ENCODE data around the gene BARX2.

The BARX2 gene

DNA sequence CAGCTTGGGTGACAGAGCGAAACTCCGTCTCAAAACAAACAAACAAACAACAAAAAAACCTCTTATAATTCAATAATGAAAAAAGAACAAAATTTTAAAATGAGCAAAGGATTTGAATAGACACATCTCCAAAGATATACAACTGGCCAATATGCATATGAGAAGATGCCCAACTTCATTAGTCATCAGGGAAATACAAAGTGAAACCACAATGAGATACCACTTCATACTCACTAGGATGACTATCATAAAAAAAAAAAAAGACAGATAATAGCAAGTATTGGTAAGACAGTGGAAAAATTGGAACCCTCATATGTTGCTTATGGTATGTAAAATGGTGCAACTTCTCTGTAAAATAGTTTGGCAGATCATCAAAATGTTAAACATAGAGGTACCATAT, 28.7 kb upstream of the BARX2 start:
- TF ChIP-seq ZFX (IDR thresholded peaks at IDR 0.05; ENCODE audit: borderline replicate concordance), result no peak
- TF ChIP-seq, protein P1, sequence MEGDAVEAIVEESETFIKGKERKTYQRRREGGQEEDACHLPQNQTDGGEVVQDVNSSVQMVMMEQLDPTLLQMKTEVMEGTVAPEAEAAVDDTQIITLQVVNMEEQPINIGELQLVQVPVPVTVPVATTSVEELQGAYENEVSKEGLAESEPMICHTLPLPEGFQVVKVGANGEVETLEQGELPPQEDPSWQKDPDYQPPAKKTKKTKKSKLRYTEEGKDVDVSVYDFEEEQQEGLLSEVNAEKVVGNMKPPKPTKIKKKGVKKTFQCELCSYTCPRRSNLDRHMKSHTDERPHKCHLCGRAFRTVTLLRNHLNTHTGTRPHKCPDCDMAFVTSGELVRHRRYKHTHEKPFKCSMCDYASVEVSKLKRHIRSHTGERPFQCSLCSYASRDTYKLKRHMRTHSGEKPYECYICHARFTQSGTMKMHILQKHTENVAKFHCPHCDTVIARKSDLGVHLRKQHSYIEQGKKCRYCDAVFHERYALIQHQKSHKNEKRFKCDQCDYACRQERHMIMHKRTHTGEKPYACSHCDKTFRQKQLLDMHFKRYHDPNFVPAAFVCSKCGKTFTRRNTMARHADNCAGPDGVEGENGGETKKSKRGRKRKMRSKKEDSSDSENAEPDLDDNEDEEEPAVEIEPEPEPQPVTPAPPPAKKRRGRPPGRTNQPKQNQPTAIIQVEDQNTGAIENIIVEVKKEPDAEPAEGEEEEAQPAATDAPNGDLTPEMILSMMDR (IDR thresholded peaks at IDR 0.05), result no peak
- H3K27ac ChIP-seq, result no peak overlapping the region

DNA sequence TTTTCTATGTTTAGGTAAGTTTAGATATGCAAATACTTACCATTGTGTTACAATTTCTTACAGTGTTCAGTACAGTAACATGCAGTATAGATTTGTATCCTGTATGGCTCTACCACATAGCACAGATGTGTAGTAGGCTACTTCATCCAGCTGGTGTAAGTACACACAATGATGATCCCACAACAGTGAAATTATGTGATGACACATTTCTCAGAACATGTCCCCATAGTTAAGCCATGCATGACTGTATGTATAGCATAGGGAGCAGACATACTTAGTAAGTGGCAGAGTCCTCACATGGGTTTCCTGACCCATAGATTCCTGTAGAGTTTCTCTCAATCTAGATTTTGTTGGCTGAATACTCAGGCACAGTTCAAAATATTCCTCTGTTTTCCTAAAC, 26.8 kb upstream of the BARX2 start:
- H3K27ac ChIP-seq, result no peak overlapping the region
- no peak for TF ChIP-seq ZFX (IDR thresholded peaks at IDR 0.05; ENCODE audit: borderline replicate concordance)
- TF ChIP-seq, protein P1 (IDR thresholded peaks at IDR 0.05), result no peak

DNA sequence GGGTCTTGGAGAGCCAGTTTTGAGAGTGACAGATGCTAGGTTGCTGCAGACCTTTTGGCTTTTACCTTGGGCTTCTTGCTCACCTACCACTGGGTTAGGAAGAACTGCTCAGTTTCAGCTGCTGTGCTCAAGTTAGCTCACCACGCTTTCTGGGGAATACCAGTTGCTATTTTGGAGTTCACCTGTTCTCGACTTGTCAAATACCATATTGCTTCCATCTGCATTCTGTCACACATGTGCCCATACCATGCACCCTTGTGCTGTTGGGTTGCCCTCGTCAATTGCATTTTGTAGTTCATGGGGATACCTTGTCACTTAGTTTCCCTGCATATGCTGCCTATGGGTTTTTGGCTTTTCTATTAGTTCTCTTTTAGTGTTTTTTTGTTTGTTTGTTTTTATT, 23.0 kb upstream of the BARX2 start:
- TF ChIP-seq ZFX (IDR thresholded peaks at IDR 0.05; ENCODE audit: borderline replicate concordance), result no peak
- TF ChIP-seq, protein P1 (IDR thresholded peaks at IDR 0.05), result no peak
- H3K27ac ChIP-seq, result no peak overlapping the region

DNA sequence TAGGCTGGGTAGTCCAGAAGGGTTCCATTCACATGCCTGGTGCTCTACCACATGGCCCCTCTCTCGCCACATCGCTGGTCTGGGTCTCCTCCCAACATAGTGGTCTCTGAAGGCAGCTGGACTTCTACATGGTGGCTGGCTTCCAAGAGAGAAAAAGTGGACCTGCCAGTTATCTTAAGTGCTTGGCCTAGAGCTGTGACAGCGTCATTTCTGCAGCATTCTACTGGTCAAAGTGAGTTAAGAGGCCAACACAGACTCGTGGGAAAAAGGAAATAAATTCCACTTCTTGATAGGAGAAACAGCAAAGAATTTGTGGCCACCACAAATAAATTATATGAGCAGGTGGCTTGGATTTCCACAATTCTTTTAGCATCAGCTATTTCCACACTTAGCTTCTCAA, 21.0 kb upstream of the BARX2 start:
- TF ChIP-seq, protein P1 (IDR thresholded peaks at IDR 0.05), result no peak
- no peak for TF ChIP-seq ZFX (IDR thresholded peaks at IDR 0.05; ENCODE audit: borderline replicate concordance)
- H3K27ac ChIP-seq, result no peak overlapping the region

DNA sequence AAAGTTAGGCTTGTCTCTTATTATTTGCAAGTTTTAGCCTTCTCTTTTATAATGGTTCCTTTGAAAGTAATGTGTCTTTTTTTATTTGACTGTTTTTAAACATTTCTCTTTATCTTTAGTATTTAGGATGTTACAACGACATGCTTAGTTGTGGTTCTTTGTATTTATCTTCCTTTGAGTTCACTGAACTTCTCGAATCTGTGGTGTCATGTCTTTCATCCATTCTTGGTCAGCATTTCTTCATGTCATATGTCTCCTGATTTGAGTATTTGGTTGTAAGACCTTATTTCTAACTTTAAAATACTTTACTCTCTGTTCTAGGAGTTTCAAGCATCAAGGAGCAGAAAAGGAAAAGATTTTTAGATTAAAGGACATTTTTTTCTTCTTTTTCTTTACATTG, 15.9 kb upstream of the BARX2 start:
- no peak overlapping the region for H3K27ac ChIP-seq
- TF ChIP-seq ZFX (IDR thresholded peaks at IDR 0.05; ENCODE audit: borderline replicate concordance), result no peak
- TF ChIP-seq, protein P1 (IDR thresholded peaks at IDR 0.05), result no peak

DNA sequence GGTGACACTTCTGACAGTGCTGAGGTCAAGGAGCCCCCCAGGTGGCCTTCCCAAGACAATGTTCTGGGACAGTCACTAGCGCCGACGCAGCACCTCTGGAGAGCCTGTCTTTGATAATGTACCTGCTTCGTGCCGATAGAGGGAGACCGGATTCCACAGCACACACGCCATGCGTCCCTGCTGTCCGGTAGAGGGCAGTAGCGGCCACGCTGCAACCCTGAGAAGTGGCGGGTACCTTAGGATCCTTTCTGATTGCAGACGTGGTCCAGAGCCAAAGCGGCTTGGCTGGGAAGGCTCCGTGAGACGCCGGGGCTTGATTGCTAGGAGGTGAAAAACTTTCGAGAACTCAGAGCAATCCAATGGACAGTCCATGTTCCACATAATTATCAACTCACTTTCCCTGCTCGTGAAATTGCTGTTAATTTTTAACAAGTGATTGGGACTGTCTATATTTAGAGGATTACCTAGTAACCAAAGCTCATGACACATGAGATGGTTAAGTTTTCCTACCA, 11.4 kb upstream of the BARX2 start:
- H3K27ac ChIP-seq, result no peak overlapping the region
- TF ChIP-seq, protein P1 (IDR thresholded peaks at IDR 0.05), result peak; percentile 100
- TF ChIP-seq ZFX (IDR thresholded peaks at IDR 0.05; ENCODE audit: borderline replicate concordance), result no peak

DNA sequence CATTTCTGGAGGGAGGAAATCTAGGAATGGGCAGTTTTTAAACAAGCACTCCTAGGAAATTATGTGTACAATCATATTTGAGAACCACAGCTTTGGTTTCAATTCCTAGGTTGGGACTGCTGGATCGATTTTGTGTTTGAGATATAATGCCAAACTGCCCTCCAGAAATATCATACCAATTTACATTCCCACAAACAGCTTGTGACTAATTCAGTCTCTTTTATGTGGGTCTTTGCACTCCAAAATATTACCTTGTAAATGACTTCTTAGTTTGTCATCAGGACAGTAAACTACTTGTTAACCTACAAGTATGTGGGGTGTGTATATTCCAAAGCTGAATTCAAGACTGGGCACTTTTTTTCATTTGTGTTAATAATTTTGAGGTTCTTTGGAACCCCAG, 9.8 kb upstream of the BARX2 start:
- TF ChIP-seq, protein P1 (IDR thresholded peaks at IDR 0.05), result no peak
- TF ChIP-seq ZFX (IDR thresholded peaks at IDR 0.05; ENCODE audit: borderline replicate concordance), result no peak
- H3K27ac ChIP-seq, result no peak overlapping the region

All from 22Rv1 (cell line).